ENCODE results near the gene COL10A1. TPM values are rescaled to one million over a fixed set of nuclear protein-coding genes. Genes with fewer than 3 reads are reported as not detected.

Gene COL10A1
- total RNA-seq = not detected

DNA sequence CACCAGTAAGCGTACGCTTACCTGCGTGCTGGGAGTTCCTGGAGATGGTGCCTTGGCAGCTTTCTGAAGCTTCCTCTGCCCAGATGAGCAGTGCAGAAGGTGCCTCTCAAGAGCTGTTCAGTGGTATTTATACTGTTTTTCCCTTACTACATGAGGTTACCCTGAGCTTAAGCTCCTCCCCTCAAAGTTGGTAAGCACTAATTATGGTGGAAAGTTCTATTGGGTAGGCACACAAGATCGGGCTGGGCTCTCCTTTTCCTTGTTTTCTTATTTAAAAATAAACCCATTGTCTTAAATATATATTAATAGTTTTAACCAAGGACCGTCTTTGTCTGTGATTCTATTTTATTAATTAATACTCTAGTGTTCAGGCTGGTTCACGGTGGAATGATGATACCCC, at the start of gene COL10A1:
Gene COL10A1, minus strand, starts transcription at position 101 of the 400 bp plus-strand sequence. CDS start 640 bp downstream, outside the sequence.
- no peaks in the 10 kb centered on the region for H3K36me3 ChIP-seq
- no peak within 1 kb of the TSS for H3K27ac ChIP-seq
- TF ChIP-seq POLR2AphosphoS5 (IDR thresholded peaks at IDR 0.05) = no peak
- no peak for TF ChIP-seq POLR2A (IDR thresholded peaks at IDR 0.05)
- TF ChIP-seq CTCF (IDR thresholded peaks at IDR 0.05) = no peak
- no peaks in the 10 kb centered on the region for H3K27me3 ChIP-seq (replicated peaks; ENCODE audit: insufficient read depth)
- 94% methylated on average over 6 of the region's 6 CpGs for WGBS
- no peaks in the 10 kb centered on the region for H3K9me3 ChIP-seq
- intact Hi-C loops (cut with DNase I) = no loop called here
- no peak within 1 kb of the TSS for H3K4me3 ChIP-seq
- H3K4me1 ChIP-seq (replicated peaks) = no peaks in the 10 kb centered on the region
- no peak for DNase-seq (ENCODE audit: low spot score)

DNA sequence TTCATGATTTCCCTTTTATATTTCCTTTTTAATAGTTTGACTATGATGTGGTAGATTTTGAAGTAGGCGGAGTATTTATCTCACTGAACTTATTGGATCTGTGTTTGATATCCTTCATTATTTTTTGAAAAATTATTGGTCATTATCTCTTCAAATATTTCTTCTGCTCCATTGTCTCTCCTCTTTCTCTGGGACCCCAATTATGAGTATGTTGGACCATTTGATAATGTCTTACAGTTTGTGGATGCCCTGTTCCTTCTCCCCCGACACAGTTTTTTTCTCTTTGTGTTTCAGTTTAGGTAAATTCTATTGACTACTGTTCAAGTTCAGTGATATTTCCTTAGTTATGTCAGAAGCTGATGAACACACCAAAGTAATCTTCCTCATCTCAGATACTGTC, 49.4 kb upstream of the COL10A1 start:
- DNase-seq (ENCODE audit: low spot score) = no peak
- TF ChIP-seq POLR2A (IDR thresholded peaks at IDR 0.05) (no peak), POLR2AphosphoS5 (IDR thresholded peaks at IDR 0.05) (no peak), CTCF (IDR thresholded peaks at IDR 0.05) (no peak)

GRCh38 chr6:116173928-116174327, 48.0 kb upstream of the COL10A1 start:
- DNase-seq (ENCODE audit: low spot score) = no peak
- Histone ChIP-seq H3K36me3 (no peaks in the 10 kb centered on the region), H3K4me3 (no peak overlapping the region), H3K4me1 (replicated peaks) (no peaks in the 10 kb centered on the region), H3K27me3 (replicated peaks; ENCODE audit: insufficient read depth) (no peaks in the 10 kb centered on the region), H3K27ac (no peak overlapping the region), H3K9me3 (no peaks in the 10 kb centered on the region)
- 81% methylated on average over 3 of the region's 3 CpGs for WGBS
- intact Hi-C loops (cut with DNase I) = no loop called here
- TF ChIP-seq POLR2AphosphoS5 (IDR thresholded peaks at IDR 0.05) = no peak
- no peak for TF ChIP-seq POLR2A (IDR thresholded peaks at IDR 0.05)
- TF ChIP-seq CTCF (IDR thresholded peaks at IDR 0.05) = no peak

More for the DNA sequence above, 49.4 kb upstream of the COL10A1 start:
- intact Hi-C loops (cut with DNase I) = no loop called here
- 98% methylated on average over 2 of the region's 2 CpGs for WGBS
- H3K9me3 ChIP-seq = no peaks in the 10 kb centered on the region
- H3K36me3 ChIP-seq = no peaks in the 10 kb centered on the region
- no peaks in the 10 kb centered on the region for H3K4me1 ChIP-seq (replicated peaks)
- no peak overlapping the region for H3K27ac ChIP-seq
- H3K4me3 ChIP-seq = no peak overlapping the region
- no peaks in the 10 kb centered on the region for H3K27me3 ChIP-seq (replicated peaks; ENCODE audit: insufficient read depth)

DNA sequence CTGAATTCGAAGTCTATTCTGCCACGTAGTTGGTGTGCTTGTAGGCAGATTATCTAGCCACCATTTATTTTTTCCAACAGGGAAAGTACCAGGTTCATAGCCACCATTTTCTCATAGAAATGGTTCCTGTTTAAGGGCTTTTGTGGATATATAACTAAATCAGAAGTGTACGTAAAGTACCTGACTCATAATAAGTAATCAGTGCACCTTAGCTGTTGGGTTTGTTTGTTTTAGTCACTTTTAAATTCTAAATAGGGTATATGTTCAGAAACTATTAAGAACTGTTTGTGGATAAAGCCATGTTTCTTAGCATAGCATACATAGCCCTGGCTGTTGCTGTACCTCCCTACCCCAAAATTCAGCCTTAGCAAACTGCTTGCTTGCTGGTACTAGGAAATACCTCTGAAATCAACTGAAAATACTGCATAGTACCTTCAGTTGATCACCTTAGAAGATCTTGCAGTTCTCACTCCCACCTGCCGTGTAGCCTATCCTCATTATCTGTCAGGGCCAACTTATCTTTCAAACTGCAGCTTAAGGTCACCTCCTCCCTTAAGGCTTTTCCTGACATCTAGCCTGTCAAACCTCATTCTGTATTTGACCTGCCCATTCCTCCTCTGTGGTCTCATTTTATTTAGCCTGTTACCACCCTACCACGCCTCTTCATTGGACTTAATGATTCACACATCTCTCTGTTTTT, 44.6 kb upstream of the COL10A1 start:
- intact Hi-C loops (cut with DNase I) = no loop called here
- no peaks in the 10 kb centered on the region for H3K9me3 ChIP-seq
- TF ChIP-seq POLR2A (IDR thresholded peaks at IDR 0.05) (no peak), CTCF (IDR thresholded peaks at IDR 0.05) (no peak), POLR2AphosphoS5 (IDR thresholded peaks at IDR 0.05) (no peak)
- no peaks in the 10 kb centered on the region for H3K36me3 ChIP-seq
- WGBS = 94% methylated on average over 5 of the region's 5 CpGs
- no peaks in the 10 kb centered on the region for H3K27me3 ChIP-seq (replicated peaks; ENCODE audit: insufficient read depth)
- no peak overlapping the region for H3K27ac ChIP-seq
- H3K4me3 ChIP-seq = no peak overlapping the region
- no peak for DNase-seq (ENCODE audit: low spot score)
- H3K4me1 ChIP-seq (replicated peaks) = no peaks in the 10 kb centered on the region

GRCh38 chr6:116169880-116170279, 43.9 kb upstream of the COL10A1 start:
- no peak overlapping the region for H3K4me3 ChIP-seq
- no peaks in the 10 kb centered on the region for H3K9me3 ChIP-seq
- no peak for DNase-seq (ENCODE audit: low spot score)
- 96% methylated on average over 2 of the region's 2 CpGs for WGBS
- H3K27ac ChIP-seq = no peak overlapping the region
- TF ChIP-seq POLR2A (IDR thresholded peaks at IDR 0.05) (no peak), POLR2AphosphoS5 (IDR thresholded peaks at IDR 0.05) (no peak), CTCF (IDR thresholded peaks at IDR 0.05) (no peak)
- no peaks in the 10 kb centered on the region for H3K27me3 ChIP-seq (replicated peaks; ENCODE audit: insufficient read depth)
- H3K4me1 ChIP-seq (replicated peaks) = no peaks in the 10 kb centered on the region
- no peaks in the 10 kb centered on the region for H3K36me3 ChIP-seq
- intact Hi-C loops (cut with DNase I) = no loop called here
